Erythroblast (primary cell): ENCODE results near the gene TRIM69.

Experiments used
- GATA1 ChIP-seq: IDR thresholded peaks from 2 replicates; pipeline ENCODE4 v1.6.1; 2011; ENCODE audit warnings: low read depth, mild to moderate bottlenecking, control low read depth, low read length, moderate library complexity
- POLR2A ChIP-seq: IDR thresholded peaks from 2 replicates; pipeline ENCODE4 v1.6.1; 2011; ENCODE audit warnings: mild to moderate bottlenecking, low read length

GRCh38 chr15:44790656-44791055 lies 54.3 kb downstream of the TRIM69 start:
- no peak for TF ChIP-seq POLR2A
- TF ChIP-seq GATA1, result no peak
